ENCODE measurements around the gene HDAC2. TPM values are rescaled to one million over a fixed set of nuclear protein-coding genes. Genes with fewer than 3 reads are reported as not detected.
A peak's percentile ranks its signal among the peaks of the same experiment; 100 is the strongest.

Gene HDAC2
- total and polyA plus RNA-seq, 2 experiments from 2014 or later, result 343 to 355 TPM

DNA sequence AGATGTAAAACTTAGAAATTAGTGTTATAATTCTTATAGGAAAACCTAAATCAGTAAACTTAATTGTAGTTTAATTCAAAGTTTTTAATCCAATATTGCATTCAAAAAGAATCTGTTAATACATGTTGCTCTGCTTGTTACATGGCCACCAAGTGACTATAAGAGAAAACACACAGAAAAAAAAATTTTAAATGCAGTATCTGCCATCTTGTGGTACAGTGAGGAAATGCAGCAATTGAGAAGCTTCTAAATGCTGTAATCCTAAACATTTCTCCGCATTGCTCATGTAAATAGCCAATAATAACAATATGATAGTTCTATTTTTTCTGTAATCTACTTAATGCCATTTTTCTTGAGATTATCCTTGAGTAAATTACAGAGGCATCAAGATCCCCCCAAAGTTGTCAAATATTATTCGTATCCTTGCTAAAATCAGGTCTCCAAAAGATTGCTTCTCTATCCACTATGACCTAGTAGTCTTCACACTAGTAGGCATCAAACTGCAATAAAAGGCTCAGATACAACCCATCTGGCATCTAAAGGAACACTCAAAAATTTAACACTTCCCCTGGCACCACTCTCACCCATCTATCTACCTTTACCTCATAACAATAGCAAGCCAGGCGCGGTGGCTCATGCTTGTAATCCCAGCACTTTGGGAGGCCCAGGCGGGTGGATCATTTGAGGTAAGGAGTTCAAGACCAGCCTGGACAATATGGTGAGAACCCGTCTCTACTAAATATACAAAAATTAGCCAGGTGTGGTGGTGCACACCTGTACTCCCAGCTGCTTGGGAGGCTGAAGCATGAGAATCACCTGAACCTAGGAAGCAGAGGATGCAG lies 34.6 kb downstream of the HDAC2 start:
- H3K4me1 ChIP-seq (ENCODE audit: insufficient read depth), result no peaks in the 10 kb centered on the region
- no peak overlapping the region for H3K27ac Mint-ChIP-seq
- H3K9me3 Mint-ChIP-seq, result peaks cover 20% of the 10 kb centered on the region
- H3K27me3 ChIP-seq (ENCODE audit: insufficient read depth), result no peaks in the 10 kb centered on the region
- no peaks in the 10 kb centered on the region for H3K4me1 Mint-ChIP-seq
- no peaks in the 10 kb centered on the region for H3K9me2 ChIP-seq (ENCODE audit: insufficient read depth)
- peaks cover 2% of the 10 kb centered on the region for H3K27me3 Mint-ChIP-seq (ENCODE audit: insufficient read depth, low read depth, poor library complexity)
- TF ChIP-seq ZNF114 (CRISPR knock-in tag; IDR thresholded peaks at IDR 0.05) (no peak), STAT1 (IDR thresholded peaks at IDR 0.05; ENCODE audit: unreplicated experiment) (no peak), POLR2AphosphoS5 (IDR thresholded peaks at IDR 0.05; ENCODE audit: low read depth) (0 out of 2 replicates have a peak, but pooled peaks have one; percentile 34), CTCF (conservative IDR thresholded peaks at IDR 0.05; ENCODE audit: low read depth in 2 of 2) (peak; percentile 60 to 83)
- TF ChIP-seq, protein P1, sequence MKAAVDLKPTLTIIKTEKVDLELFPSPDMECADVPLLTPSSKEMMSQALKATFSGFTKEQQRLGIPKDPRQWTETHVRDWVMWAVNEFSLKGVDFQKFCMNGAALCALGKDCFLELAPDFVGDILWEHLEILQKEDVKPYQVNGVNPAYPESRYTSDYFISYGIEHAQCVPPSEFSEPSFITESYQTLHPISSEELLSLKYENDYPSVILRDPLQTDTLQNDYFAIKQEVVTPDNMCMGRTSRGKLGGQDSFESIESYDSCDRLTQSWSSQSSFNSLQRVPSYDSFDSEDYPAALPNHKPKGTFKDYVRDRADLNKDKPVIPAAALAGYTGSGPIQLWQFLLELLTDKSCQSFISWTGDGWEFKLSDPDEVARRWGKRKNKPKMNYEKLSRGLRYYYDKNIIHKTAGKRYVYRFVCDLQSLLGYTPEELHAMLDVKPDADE (IDR thresholded peaks at IDR 0.05), result no peak
- no peak overlapping the region for H3K4me2 ChIP-seq
- no peak overlapping the region for H3K4me3 ChIP-seq
- peaks cover 5% of the 10 kb centered on the region; the same call in 1 of the 2 replicates for H4K20me1 ChIP-seq (replicated peaks; ENCODE audit: insufficient read depth)
- no peaks in the 10 kb centered on the region for H3K79me2 ChIP-seq (replicated peaks; ENCODE audit: insufficient read depth)
- no peak overlapping the region for H3K4me3 Mint-ChIP-seq
- peaks cover 38% of the 10 kb centered on the region; the same call in 1 of the 2 replicates for H3K36me3 ChIP-seq (ENCODE audit: insufficient read depth)
- H3K36me3 Mint-ChIP-seq (ENCODE audit: low read depth), result peaks cover 56% of the 10 kb centered on the region
- peak; percentile 65 for ATAC-seq
- peak; percentile 76 for DNase-seq (ENCODE audit: low spot score)
- H2AFZ ChIP-seq, result no peak overlapping the region
- H3F3A ChIP-seq (replicated peaks; ENCODE audit: low read depth), result peaks cover 12% of the 10 kb centered on the region
- no peak overlapping the region for H3K27ac ChIP-seq (ENCODE audit: low read depth)

GRCh38 chr6:113934101-113934500 lies 36.8 kb downstream of the HDAC2 start:
- Histone ChIP-seq H4K20me1 (replicated peaks; ENCODE audit: insufficient read depth) (0 out of 2 replicates have a peak, but pooled peaks cover 5% of the 10 kb centered on the region), H3K79me2 (replicated peaks; ENCODE audit: insufficient read depth) (no peaks in the 10 kb centered on the region), H3K4me2 (no peak overlapping the region), H3F3A (replicated peaks; ENCODE audit: low read depth) (peaks cover 8% of the 10 kb centered on the region), H3K27me3 (ENCODE audit: insufficient read depth) (no peaks in the 10 kb centered on the region), H3K36me3 (ENCODE audit: insufficient read depth) (peaks cover 24% of the 10 kb centered on the region), H3K4me1 (ENCODE audit: insufficient read depth) (no peaks in the 10 kb centered on the region), H3K9me2 (ENCODE audit: insufficient read depth) (no peaks in the 10 kb centered on the region), H3K27ac (ENCODE audit: low read depth) (no peak overlapping the region), H3K4me3 (no peak overlapping the region), H2AFZ (no peak overlapping the region)
- Mint-ChIP-seq H3K36me3 (ENCODE audit: low read depth) (peaks cover 55% of the 10 kb centered on the region), H3K4me1 (no peaks in the 10 kb centered on the region), H3K27ac (no peak overlapping the region), H3K4me3 (no peak overlapping the region), H3K9me3 (peaks cover 42% of the 10 kb centered on the region), H3K27me3 (ENCODE audit: insufficient read depth, low read depth, poor library complexity) (peaks cover 5% of the 10 kb centered on the region)
- DNase-seq (ENCODE audit: low spot score), result no peak
- no peak for ATAC-seq
- TF ChIP-seq JUNB (IDR thresholded peaks at IDR 0.05; ENCODE audit: unreplicated experiment) (no peak), STAT1 (IDR thresholded peaks at IDR 0.05; ENCODE audit: unreplicated experiment) (no peak), NANOG (IDR thresholded peaks at IDR 0.05; ENCODE audit: borderline replicate concordance) (no peak), EZH2 (IDR thresholded peaks at IDR 0.05; ENCODE audit: low read depth, unreplicated experiment) (no peak), CREB1 (CRISPR knock-in tag; IDR thresholded peaks at IDR 0.05; ENCODE audit: low read depth) (no peak), ZNF331 (CRISPR knock-in tag; IDR thresholded peaks at IDR 0.05; ENCODE audit: low read depth) (no peak), POLR2AphosphoS5 (IDR thresholded peaks at IDR 0.05; ENCODE audit: low read depth) (no peak)
- TF ChIP-seq, protein P2, sequence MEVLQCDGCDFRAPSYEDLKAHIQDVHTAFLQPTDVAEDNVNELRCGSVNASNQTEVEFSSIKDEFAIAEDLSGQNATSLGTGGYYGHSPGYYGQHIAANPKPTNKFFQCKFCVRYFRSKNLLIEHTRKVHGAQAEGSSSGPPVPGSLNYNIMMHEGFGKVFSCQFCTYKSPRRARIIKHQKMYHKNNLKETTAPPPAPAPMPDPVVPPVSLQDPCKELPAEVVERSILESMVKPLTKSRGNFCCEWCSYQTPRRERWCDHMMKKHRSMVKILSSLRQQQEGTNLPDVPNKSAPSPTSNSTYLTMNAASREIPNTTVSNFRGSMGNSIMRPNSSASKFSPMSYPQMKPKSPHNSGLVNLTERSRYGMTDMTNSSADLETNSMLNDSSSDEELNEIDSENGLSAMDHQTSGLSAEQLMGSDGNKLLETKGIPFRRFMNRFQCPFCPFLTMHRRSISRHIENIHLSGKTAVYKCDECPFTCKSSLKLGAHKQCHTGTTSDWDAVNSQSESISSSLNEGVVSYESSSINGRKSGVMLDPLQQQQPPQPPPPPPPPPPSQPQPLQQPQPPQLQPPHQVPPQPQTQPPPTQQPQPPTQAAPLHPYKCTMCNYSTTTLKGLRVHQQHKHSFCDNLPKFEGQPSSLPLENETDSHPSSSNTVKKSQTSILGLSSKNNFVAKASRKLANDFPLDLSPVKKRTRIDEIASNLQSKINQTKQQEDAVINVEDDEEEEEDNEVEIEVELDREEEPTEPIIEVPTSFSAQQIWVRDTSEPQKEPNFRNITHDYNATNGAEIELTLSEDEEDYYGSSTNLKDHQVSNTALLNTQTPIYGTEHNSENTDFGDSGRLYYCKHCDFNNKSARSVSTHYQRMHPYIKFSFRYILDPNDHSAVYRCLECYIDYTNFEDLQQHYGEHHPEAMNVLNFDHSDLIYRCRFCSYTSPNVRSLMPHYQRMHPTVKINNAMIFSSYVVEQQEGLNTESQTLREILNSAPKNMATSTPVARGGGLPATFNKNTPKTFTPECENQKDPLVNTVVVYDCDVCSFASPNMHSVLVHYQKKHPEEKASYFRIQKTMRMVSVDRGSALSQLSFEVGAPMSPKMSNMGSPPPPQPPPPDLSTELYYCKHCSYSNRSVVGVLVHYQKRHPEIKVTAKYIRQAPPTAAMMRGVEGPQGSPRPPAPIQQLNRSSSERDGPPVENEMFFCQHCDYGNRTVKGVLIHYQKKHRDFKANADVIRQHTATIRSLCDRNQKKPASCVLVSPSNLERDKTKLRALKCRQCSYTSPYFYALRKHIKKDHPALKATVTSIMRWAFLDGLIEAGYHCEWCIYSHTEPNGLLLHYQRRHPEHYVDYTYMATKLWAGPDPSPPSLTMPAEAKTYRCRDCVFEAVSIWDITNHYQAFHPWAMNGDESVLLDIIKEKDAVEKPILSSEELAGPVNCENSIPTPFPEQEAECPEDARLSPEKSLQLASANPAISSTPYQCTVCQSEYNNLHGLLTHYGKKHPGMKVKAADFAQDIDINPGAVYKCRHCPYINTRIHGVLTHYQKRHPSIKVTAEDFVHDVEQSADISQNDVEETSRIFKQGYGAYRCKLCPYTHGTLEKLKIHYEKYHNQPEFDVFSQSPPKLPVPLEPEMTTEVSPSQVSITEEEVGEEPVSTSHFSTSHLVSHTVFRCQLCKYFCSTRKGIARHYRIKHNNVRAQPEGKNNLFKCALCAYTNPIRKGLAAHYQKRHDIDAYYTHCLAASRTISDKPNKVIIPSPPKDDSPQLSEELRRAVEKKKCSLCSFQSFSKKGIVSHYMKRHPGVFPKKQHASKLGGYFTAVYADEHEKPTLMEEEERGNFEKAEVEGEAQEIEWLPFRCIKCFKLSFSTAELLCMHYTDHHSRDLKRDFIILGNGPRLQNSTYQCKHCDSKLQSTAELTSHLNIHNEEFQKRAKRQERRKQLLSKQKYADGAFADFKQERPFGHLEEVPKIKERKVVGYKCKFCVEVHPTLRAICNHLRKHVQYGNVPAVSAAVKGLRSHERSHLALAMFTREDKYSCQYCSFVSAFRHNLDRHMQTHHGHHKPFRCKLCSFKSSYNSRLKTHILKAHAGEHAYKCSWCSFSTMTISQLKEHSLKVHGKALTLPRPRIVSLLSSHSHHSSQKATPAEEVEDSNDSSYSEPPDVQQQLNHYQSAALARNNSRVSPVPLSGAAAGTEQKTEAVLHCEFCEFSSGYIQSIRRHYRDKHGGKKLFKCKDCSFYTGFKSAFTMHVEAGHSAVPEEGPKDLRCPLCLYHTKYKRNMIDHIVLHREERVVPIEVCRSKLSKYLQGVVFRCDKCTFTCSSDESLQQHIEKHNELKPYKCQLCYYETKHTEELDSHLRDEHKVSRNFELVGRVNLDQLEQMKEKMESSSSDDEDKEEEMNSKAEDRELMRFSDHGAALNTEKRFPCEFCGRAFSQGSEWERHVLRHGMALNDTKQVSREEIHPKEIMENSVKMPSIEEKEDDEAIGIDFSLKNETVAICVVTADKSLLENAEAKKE (CRISPR knock-in tag; IDR thresholded peaks at IDR 0.05), result no peak
